IMR-90 (cell line): ENCODE measurements around the gene CTTN. TPM values are rescaled to one million over a fixed set of nuclear protein-coding genes. Genes with fewer than 3 reads are reported as not detected.

ENCODE experiments used
- ATAC-seq: fragments of 200-7000 bp; cut with Tn5 transposase; 2 replicates; pipeline ENCODE4 v1.9.1; 2020; ENCODE audit warnings: low read depth, mild to moderate bottlenecking, moderate library complexity
- BruUV-seq: library from RNA; stranded (reverse); fragments of 400-500 nt; replicated peaks from 2 replicates; lab custom pipeline; 2021; lab: Mats Ljungman, UMichigan
- CTCF ChIA-PET: fragments of 300-600 bp; formaldehyde crosslinking; extraction: SDS; loops from one replicate; lab custom pipeline; 2021; ENCODE audit warnings: antibody characterized with exemption; lab: Yijun Ruan, JAX
- POLR2A ChIA-PET: fragments of 300-600 bp; sonication (Branson Sonifier 250); formaldehyde crosslinking; loops from one replicate; lab custom pipeline; 2022; ENCODE audit warnings: antibody characterized with exemption; ENCODE audit not compliant: unreplicated experiment; lab: Charles Lee
- DNase-seq: peaks from one replicate; pipeline ENCODE4 v3.0.0; 2013
- H2AFZ ChIP-seq: replicated peaks from 2 replicates; pipeline ENCODE3; 2013; ENCODE audit warnings: low read length, mild to moderate bottlenecking; ENCODE audit not compliant: poor library complexity
- H2AK5ac ChIP-seq: 2 replicates; pipeline ENCODE4 v1.6.1; 2013; ENCODE audit warnings: low read depth, low read length, inconsistent platforms
- H2AK9ac ChIP-seq: replicated peaks from 2 replicates; pipeline ENCODE3; 2013; ENCODE audit warnings: mild to moderate bottlenecking, low read depth, low read length, moderate library complexity; ENCODE audit not compliant: poor library complexity
- H2BK120ac ChIP-seq: 2 replicates; pipeline ENCODE4 v1.6.1; 2013; ENCODE audit warnings: low read depth, low read length, inconsistent platforms
- H2BK15ac ChIP-seq: 3 replicates; pipeline ENCODE4 v1.6.1; 2013; ENCODE audit warnings: low read depth, low read length, inconsistent platforms
- H2BK20ac ChIP-seq: 2 replicates; pipeline ENCODE4 v1.6.1; 2013; ENCODE audit warnings: low read depth, mild to moderate bottlenecking, inconsistent platforms, low read length, moderate library complexity
- H2BK5ac ChIP-seq: 2 replicates; pipeline ENCODE4 v1.6.1; 2013; ENCODE audit warnings: mild to moderate bottlenecking, low read depth, low read length, inconsistent platforms; ENCODE audit not compliant: poor library complexity, severe bottlenecking
- H3K14ac ChIP-seq: replicated peaks from 2 replicates; pipeline ENCODE4 v1.6.1; 2013; ENCODE audit warnings: low read depth, low read length, inconsistent platforms
- H3K18ac ChIP-seq: 2 replicates; pipeline ENCODE4 v1.6.1; 2013; ENCODE audit warnings: low read depth, low read length, control low read depth
- H3K23ac ChIP-seq: 2 replicates; pipeline ENCODE4 v1.6.1; 2013; ENCODE audit warnings: low read depth, low read length, inconsistent platforms
- H3K27ac ChIP-seq: 2 replicates; pipeline ENCODE4 v1.5.1; 2013; ENCODE audit warnings: mild to moderate bottlenecking, control low read depth, low read length; ENCODE audit not compliant: insufficient read depth
- H3K27me3 ChIP-seq: 2 replicates; pipeline ENCODE4 v1.6.1; 2013; ENCODE audit warnings: low read length; ENCODE audit not compliant: control insufficient read depth, insufficient read depth
- H3K36me3 ChIP-seq: 2 replicates; pipeline ENCODE4 v1.6.1; 2013; ENCODE audit warnings: low read length, mixed read lengths; ENCODE audit not compliant: control insufficient read depth, insufficient read depth
- H3K4ac ChIP-seq: 2 replicates; pipeline ENCODE4 v1.6.1; 2013; ENCODE audit warnings: low read depth, low read length, inconsistent platforms
- H3K4me1 ChIP-seq: 2 replicates; pipeline ENCODE4 v1.6.1; 2013; ENCODE audit warnings: low read length, mixed read lengths; ENCODE audit not compliant: control insufficient read depth, insufficient read depth
- H3K4me2 ChIP-seq: 2 replicates; pipeline ENCODE4 v1.6.1; 2013; ENCODE audit warnings: low read depth, mild to moderate bottlenecking, control low read depth, low read length, moderate library complexity
- H3K4me3 ChIP-seq: 2 replicates; pipeline ENCODE4 v1.5.1; 2013; ENCODE audit warnings: low read depth, mild to moderate bottlenecking, control low read depth, low read length, moderate library complexity; ENCODE audit not compliant: insufficient read depth
- H3K56ac ChIP-seq: 2 replicates; pipeline ENCODE4 v1.6.1; 2013; ENCODE audit warnings: low read length, inconsistent platforms; ENCODE audit not compliant: insufficient read depth; ENCODE audit errors: extremely low read depth
- H3K79me1 ChIP-seq, 2 experiments: 2 replicates each; pipeline ENCODE4 v1.6.1; 2013; ENCODE audit warnings: low read length in 2 of 2, inconsistent platforms in 1 of 2, low read depth in 1 of 2
- H3K9ac ChIP-seq: 2 replicates; pipeline ENCODE4 v1.6.1; 2013; ENCODE audit warnings: low read depth, low read length, control low read depth
- H3K9me1 ChIP-seq: 2 replicates; pipeline ENCODE4 v1.6.1; 2013; ENCODE audit warnings: low read length, inconsistent platforms; ENCODE audit not compliant: insufficient read depth
- H3K9me3 ChIP-seq: 2 replicates; pipeline ENCODE4 v1.6.1; 2013; ENCODE audit warnings: low read length; ENCODE audit not compliant: control insufficient read depth, insufficient read depth
- H4K20me1 ChIP-seq: 2 replicates; pipeline ENCODE4 v1.6.1; 2013; ENCODE audit warnings: low read length, inconsistent platforms; ENCODE audit not compliant: insufficient read depth
- H4K5ac ChIP-seq: 2 replicates; pipeline ENCODE4 v1.6.1; 2013; ENCODE audit warnings: mild to moderate bottlenecking, low read depth, low read length, control low read depth
- H4K8ac ChIP-seq, 2 experiments: 2 replicates each; pipeline ENCODE4 v1.6.1; 2013; ENCODE audit warnings: low read depth in 2 of 2, low read length in 2 of 2, control low read depth in 1 of 2, inconsistent platforms in 1 of 2
- H4K91ac ChIP-seq: 2 replicates; pipeline ENCODE4 v1.6.1; 2013; ENCODE audit warnings: low read depth, low read length, inconsistent platforms; ENCODE audit not compliant: insufficient read depth
- CTCF ChIP-seq: conservative IDR thresholded peaks from 2 replicates; pipeline ENCODE4 v1.5.1; 2012; ENCODE audit warnings: mild to moderate bottlenecking, low read depth, low read length, improper control_type of control experiment
- NFE2L2 ChIP-seq: fragments of 150-350 bp; IDR thresholded peaks from 2 replicates; pipeline ENCODE4 v1.6.1; 2016; ENCODE audit warnings: low read depth, mild to moderate bottlenecking, low read length
- RAD21 ChIP-seq: IDR thresholded peaks from 2 replicates; pipeline ENCODE4 v1.6.1; 2012; ENCODE audit warnings: low read length, improper control_type of control experiment
- SMC3 ChIP-seq: fragments of 150-350 bp; IDR thresholded peaks from 2 replicates; pipeline ENCODE4 v1.6.1; 2016; ENCODE audit warnings: low read depth, mild to moderate bottlenecking, antibody characterized with exemption, low read length, moderate library complexity
- WGBS, 2 experiments: methylation state at CpG; one replicate each; pipeline versions ENCODE4 v1.1.5 to v1.1.7; 2013; ENCODE audit warnings: missing lambda C conversion rate in 2 of 2; ENCODE audit not compliant: insufficient read length in 1 of 2; ENCODE audit errors: extremely low coverage in 2 of 2; 5-methylcytosine and 5-hydroxymethylcytosine counted together
- dilution Hi-C: fragments of 300-500 bp; cut with HindIII; formaldehyde crosslinking; loops from one replicate; pipeline ENCODE4 v1.14.3; 2018; ENCODE audit warnings: low sequenced_read_pairs; ENCODE audit not compliant: unreplicated experiment
- in situ Hi-C: fragments of 300-500 bp; cut with MboI; formaldehyde crosslinking; loops from 3 replicates; pipeline ENCODE4 v1.14.3; 2019; ENCODE audit warnings: low sequenced_read_pairs, inconsistent platforms, mixed read lengths
- intact Hi-C: fragments of 100-400 bp; cut with micrococcal nuclease; formaldehyde crosslinking; loops from 2 replicates; pipeline ENCODE4 v1.10.0; 2022
- polyA plus RNA-seq, 3 experiments: library from polyadenylated mRNA; depleted of rRNA; stranded (reverse); fragments of >200 nt; gene quantifications; 2 replicates each; pipeline ENCODE4 v1.2.3, GENCODE V29; 2012; ENCODE audit warnings: low replicate concordance in 1 of 3
- total RNA-seq: library from RNA; depleted of rRNA; stranded (reverse); fragments of >200 nt; gene quantifications from 2 replicates; pipeline ENCODE4 v1.2.3, GENCODE V29; 2012

CTTN gene
- total and polyA plus RNA-seq, 2 of the 4 experiments (the other 2 are of a cell fraction), result 287 to 296 TPM

GRCh38 chr11:70483077-70483861 lies 84.9 kb downstream of the CTTN start:
- BruUV-seq, result no TSS peak
- H3K27ac ChIP-seq, result no peak overlapping the region

More at GRCh38 chr11:70483077-70483861, 84.9 kb downstream of the CTTN start:
- Histone ChIP-seq H3K9ac (no peak overlapping the region), H2BK120ac (no peak overlapping the region), H2AK5ac (no peak overlapping the region), H3K79me1 (no peaks in the 10 kb centered on the region), H4K91ac (no peak overlapping the region), H4K8ac (no peak overlapping the region), H3K9me1 (peaks cover 3% of the 10 kb centered on the region; the same call in 1 of the 2 replicates), H3K4me1 (peaks cover 7% of the 10 kb centered on the region), H2AK9ac (no peak overlapping the region), H3K23ac (no peak overlapping the region), H3K4me2 (no peak overlapping the region), H4K20me1 (0 out of 2 replicates have a peak, but pooled peaks cover 3% of the 10 kb centered on the region), H3K14ac (no peak overlapping the region), H3K9me3 (no peaks in the 10 kb centered on the region), H2AFZ (peak overlapping the region; percentile 10), H3K4me3 (no peak overlapping the region), H2BK20ac (no peak overlapping the region), H4K5ac (no peak overlapping the region), H3K18ac (no peak overlapping the region), H2BK5ac (no peak overlapping the region), H2BK15ac (no peak overlapping the region), H3K56ac (no peak overlapping the region), H3K36me3 (peaks cover 2% of the 10 kb centered on the region; the same call in 1 of the 2 replicates), H3K4ac (no peak overlapping the region), H3K27me3 (peaks cover 2% of the 10 kb centered on the region; the same call in 1 of the 2 replicates)
- POLR2A ChIA-PET, result no interaction called here
- CTCF ChIA-PET, result interaction anchor here (0.5 to 1.4 kb wide), 6 partner anchors 7 to 268 kb away, joined by 3 to 4 read pairs (median 3); no protein-coding TSS in a partner anchor
- DNase-seq (peak; percentile 60), ATAC-seq (peak; percentile 80)
- intact Hi-C loops (no loop called here), in situ Hi-C loops (no loop called here), dilution Hi-C loops (no loop called here)
- WGBS, 2 experiments, result no CpG with 5 or more reads among the region's 9 CpGs
- TF ChIP-seq RAD21, result peak; percentile 36; the same call in 1 of the 2 replicates
- peak; percentile 49 for TF ChIP-seq CTCF
- TF ChIP-seq NFE2L2, result no peak
- TF ChIP-seq SMC3, result peak; percentile 32; the same call in 1 of the 2 replicates
